Panc1 (cell line): ENCODE data around the gene TMEM121.

ENCODE experiments used
- POLR2AphosphoS5 ChIP-seq: IDR thresholded peaks from 2 replicates; pipeline ENCODE4 v1.6.1; 2012; ENCODE audit warnings: mild to moderate bottlenecking, low read depth, low read length, moderate library complexity
- SIN3A ChIP-seq: IDR thresholded peaks from 2 replicates; pipeline ENCODE4 v1.6.1; 2012; ENCODE audit warnings: low read depth, mild to moderate bottlenecking, low read length, moderate library complexity, borderline replicate concordance; ENCODE audit not compliant: insufficient read depth
- TCF7L2 ChIP-seq: IDR thresholded peaks from 2 replicates; pipeline ENCODE4 v1.6.1; 2011; ENCODE audit warnings: mild to moderate bottlenecking, low read depth, low read length, inconsistent platforms
- TF ChIP-seq, protein P1 (sequence below): fragments of 450-650 bp; IDR thresholded peaks from 2 replicates; pipeline ENCODE4 v1.5.1; 2017; ENCODE audit warnings: mild to moderate bottlenecking
- TF ChIP-seq, protein P2 (sequence below), 2 experiments: IDR thresholded peaks; 2 replicates each; pipeline ENCODE4 v1.6.1; 2011 to 2012; ENCODE audit warnings: low read depth in 2 of 2, control low read depth in 1 of 2, low read length in 1 of 2, mild to moderate bottlenecking in 1 of 2, moderate library complexity in 1 of 2; ENCODE audit not compliant: insufficient read depth in 1 of 2

DNA sequence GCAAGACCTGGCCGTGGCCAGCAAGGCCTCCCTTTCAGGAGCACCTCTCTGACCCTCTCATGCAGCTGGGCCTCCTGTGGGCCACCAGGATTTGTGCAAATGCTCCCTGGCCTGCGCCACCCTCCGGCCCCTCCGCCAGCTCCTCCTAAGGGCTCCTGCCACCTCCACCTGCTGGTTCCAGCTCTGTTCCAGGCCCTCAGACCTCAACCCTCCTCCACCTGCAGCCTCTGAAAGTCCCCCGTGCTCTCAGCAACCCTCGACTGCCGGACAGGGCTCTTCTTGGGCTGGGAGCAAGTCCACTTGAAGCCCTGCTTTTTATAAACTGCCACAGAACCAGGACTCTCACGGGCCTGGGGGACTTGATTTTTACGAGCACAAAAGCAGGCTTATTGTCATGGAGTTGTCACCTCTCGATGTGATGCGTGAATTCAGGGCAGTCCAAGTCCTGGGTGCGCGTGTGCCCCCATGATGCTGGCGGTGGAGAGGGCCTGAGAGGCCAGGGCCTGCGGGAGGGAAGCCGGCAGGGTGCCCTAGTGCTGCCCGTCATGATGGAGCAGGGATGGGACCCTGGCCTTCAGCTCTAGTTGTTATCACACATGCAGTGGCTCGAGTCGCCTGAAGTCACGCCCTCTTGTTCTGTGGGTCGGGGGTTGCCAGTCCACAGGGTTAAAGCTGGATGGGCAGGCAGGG, 26.2 kb upstream of the TMEM121 start:
- TF ChIP-seq, protein P1, sequence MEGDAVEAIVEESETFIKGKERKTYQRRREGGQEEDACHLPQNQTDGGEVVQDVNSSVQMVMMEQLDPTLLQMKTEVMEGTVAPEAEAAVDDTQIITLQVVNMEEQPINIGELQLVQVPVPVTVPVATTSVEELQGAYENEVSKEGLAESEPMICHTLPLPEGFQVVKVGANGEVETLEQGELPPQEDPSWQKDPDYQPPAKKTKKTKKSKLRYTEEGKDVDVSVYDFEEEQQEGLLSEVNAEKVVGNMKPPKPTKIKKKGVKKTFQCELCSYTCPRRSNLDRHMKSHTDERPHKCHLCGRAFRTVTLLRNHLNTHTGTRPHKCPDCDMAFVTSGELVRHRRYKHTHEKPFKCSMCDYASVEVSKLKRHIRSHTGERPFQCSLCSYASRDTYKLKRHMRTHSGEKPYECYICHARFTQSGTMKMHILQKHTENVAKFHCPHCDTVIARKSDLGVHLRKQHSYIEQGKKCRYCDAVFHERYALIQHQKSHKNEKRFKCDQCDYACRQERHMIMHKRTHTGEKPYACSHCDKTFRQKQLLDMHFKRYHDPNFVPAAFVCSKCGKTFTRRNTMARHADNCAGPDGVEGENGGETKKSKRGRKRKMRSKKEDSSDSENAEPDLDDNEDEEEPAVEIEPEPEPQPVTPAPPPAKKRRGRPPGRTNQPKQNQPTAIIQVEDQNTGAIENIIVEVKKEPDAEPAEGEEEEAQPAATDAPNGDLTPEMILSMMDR: no peak
- no peak for TF ChIP-seq SIN3A
- TF ChIP-seq POLR2AphosphoS5: no peak
- TF ChIP-seq TCF7L2: no peak
- TF ChIP-seq, protein P2, sequence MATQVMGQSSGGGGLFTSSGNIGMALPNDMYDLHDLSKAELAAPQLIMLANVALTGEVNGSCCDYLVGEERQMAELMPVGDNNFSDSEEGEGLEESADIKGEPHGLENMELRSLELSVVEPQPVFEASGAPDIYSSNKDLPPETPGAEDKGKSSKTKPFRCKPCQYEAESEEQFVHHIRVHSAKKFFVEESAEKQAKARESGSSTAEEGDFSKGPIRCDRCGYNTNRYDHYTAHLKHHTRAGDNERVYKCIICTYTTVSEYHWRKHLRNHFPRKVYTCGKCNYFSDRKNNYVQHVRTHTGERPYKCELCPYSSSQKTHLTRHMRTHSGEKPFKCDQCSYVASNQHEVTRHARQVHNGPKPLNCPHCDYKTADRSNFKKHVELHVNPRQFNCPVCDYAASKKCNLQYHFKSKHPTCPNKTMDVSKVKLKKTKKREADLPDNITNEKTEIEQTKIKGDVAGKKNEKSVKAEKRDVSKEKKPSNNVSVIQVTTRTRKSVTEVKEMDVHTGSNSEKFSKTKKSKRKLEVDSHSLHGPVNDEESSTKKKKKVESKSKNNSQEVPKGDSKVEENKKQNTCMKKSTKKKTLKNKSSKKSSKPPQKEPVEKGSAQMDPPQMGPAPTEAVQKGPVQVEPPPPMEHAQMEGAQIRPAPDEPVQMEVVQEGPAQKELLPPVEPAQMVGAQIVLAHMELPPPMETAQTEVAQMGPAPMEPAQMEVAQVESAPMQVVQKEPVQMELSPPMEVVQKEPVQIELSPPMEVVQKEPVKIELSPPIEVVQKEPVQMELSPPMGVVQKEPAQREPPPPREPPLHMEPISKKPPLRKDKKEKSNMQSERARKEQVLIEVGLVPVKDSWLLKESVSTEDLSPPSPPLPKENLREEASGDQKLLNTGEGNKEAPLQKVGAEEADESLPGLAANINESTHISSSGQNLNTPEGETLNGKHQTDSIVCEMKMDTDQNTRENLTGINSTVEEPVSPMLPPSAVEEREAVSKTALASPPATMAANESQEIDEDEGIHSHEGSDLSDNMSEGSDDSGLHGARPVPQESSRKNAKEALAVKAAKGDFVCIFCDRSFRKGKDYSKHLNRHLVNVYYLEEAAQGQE (IDR thresholded peaks at IDR 0.05; ENCODE audit: insufficient read depth in 1 of 2, low read depth in 2 of 2, low read length in 1 of 2): no peak
